ENCODE measurements around the gene CUL7. TPM values are rescaled to one million over a fixed set of nuclear protein-coding genes. Genes with fewer than 3 reads are reported as not detected.

Gene CUL7
- total RNA-seq, 1 experiment from 2014 or later = 34.1 TPM

DNA sequence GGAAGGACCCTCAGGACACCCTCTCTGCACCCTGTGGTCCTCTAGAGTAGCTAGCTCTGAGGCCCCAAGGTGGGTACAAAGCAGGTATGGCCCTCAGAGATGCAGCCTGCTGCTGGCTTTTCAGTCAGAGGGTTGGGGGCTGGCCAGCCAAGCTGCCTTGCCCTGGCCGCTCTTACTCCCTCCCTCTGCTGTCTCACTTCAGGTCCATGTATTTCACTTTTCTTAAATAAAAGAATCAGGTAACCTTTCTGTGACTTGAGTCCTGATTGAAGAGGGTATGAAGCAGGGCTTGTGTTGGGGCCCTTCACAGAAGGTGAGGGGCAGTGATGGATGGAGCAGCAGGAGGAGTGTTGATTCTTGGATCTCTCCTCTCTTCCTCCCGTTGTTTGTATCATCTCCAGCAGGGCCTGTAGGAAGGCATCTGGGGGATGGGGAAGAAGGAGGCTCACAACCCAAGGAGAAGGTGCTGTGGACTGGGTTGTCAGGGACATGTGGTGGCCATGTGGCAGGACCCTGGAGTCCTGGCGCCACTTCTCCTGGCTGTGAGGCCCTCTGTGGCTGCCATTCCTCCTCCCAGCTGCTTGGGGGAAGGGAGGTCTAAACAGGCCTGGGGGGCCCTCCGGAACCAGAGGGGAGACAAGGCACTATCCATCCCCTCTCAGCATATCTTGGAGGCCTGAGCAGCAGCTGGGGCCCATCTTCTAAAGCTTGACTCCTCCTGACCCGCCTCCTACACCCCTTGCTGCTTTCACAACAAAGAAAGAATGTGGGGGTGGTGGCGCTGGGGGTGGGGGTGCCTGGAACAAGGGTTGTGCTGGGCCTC lies 21.4 kb upstream of the CUL7 start:
- Histone ChIP-seq H3K4me2 (ENCODE audit: low read length) (peak overlapping the region; percentile 82), H3K9me3 (ENCODE audit: control insufficient read depth in 1 of 2, insufficient read depth in 1 of 2, low read depth in 1 of 2, low read length in 2 of 2) (no peaks in the 10 kb centered on the region), H3K79me2 (ENCODE audit: insufficient read depth, low read length) (peaks cover 36% of the 10 kb centered on the region), H3K4me3 (replicated peaks in 1 of 2; ENCODE audit: low read depth in 1 of 2, low read length in 2 of 2) (no peak overlapping the region; a peak in 1 of 4 replicates), H3K27ac (ENCODE audit: low read depth, low read length) (peak overlapping the region; percentile 45; the same call in 1 of the 2 replicates), H3K27me3 (ENCODE audit: insufficient read depth, low read length) (no peaks in the 10 kb centered on the region), H3K9ac (ENCODE audit: low read length) (no peak overlapping the region), H3K9me2 (ENCODE audit: insufficient read depth) (no peaks in the 10 kb centered on the region), H3K4me1 (ENCODE audit: control insufficient read depth in 1 of 2, insufficient read depth in 2 of 2, low read length in 2 of 2) (peaks cover 17 to 28% of the 10 kb centered on the region in 2 experiments), H4K20me1 (ENCODE audit: insufficient read depth) (no peaks in the 10 kb centered on the region), H2AFZ (ENCODE audit: low read depth, low read length, poor library complexity, severe bottlenecking) (no peak overlapping the region), H3K36me3 (ENCODE audit: control insufficient read depth in 1 of 2, insufficient read depth in 2 of 2, low read length in 2 of 2) (no peaks in the 10 kb centered on the region)
- DNase-seq (ENCODE audit: low read depth, low spot score) (no peak), ATAC-seq (no peak)
- intact Hi-C loops (cut with micrococcal nuclease) = loop anchor here (5.0 kb wide), 1 partner anchor 47 kb away; no protein-coding TSS in a partner anchor
- RAD21 ChIA-PET (ENCODE audit: low non-redundant PET in 1 of 2, low total read pairs in 2 of 2, uncharacterized antibody in 2 of 2, unreplicated experiment in 2 of 2) = no interaction called here
- POLR2A ChIA-PET = interaction anchor here (1.1 kb wide), 1 partner anchor 12 kb away, joined by 3 read pairs; no protein-coding TSS in a partner anchor
- no TSS peak for BruUV-seq (replicated peaks)
- CTCF ChIA-PET = interaction anchor here (3.0 kb wide), 1 partner anchor 69 kb away, joined by 10 read pairs; no protein-coding TSS in a partner anchor
- no peak for TF ChIP-seq RAD21 (IDR thresholded peaks at IDR 0.05; ENCODE audit: low read depth)
- TF ChIP-seq, protein P1, sequence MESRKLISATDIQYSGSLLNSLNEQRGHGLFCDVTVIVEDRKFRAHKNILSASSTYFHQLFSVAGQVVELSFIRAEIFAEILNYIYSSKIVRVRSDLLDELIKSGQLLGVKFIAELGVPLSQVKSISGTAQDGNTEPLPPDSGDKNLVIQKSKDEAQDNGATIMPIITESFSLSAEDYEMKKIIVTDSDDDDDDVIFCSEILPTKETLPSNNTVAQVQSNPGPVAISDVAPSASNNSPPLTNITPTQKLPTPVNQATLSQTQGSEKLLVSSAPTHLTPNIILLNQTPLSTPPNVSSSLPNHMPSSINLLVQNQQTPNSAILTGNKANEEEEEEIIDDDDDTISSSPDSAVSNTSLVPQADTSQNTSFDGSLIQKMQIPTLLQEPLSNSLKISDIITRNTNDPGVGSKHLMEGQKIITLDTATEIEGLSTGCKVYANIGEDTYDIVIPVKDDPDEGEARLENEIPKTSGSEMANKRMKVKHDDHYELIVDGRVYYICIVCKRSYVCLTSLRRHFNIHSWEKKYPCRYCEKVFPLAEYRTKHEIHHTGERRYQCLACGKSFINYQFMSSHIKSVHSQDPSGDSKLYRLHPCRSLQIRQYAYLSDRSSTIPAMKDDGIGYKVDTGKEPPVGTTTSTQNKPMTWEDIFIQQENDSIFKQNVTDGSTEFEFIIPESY (IDR thresholded peaks at IDR 0.05; ENCODE audit: extremely low read depth, insufficient replicate concordance, low read length) = no peak

DNA sequence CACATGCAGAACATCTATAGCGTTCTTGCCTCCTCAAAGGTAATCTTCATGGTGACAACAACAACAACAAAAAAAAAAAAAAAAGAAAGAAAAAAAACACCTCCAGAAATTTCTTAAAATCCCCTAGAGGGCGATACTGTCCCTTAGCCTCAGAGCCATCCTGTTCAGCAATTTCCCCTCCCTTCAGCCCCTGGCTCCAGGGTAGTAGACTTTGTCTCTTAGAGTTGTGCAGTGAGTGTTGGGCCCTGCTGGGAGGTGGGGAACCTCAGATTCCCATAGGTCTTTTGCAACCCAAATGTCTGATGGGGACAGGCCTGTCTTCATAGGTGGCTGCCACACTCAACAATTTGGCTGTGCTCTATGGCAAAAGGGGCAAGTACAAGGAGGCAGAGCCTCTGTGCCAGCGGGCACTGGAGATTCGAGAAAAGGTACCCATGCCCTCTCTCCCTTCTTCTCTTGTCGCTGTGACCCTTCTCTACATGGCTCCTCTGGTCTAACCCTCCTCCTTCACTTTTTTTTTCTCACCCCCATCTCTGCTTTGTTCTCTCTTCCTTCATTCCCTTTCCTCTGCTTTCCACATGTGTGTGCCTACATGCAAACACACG lies 16.5 kb upstream of the CUL7 start:
- Histone ChIP-seq H3K4me3 (replicated peaks in 1 of 2; ENCODE audit: low read depth in 1 of 2, low read length in 2 of 2) (no peak overlapping the region), H3K9me2 (ENCODE audit: insufficient read depth) (no peaks in the 10 kb centered on the region), H3K27me3 (ENCODE audit: insufficient read depth, low read length) (no peaks in the 10 kb centered on the region), H3K9ac (ENCODE audit: low read length) (no peak overlapping the region), H3K4me2 (ENCODE audit: low read length) (no peak overlapping the region), H3K4me1 (ENCODE audit: control insufficient read depth in 1 of 2, insufficient read depth in 2 of 2, low read length in 2 of 2) (peaks cover 3 to 4% of the 10 kb centered on the region in 2 experiments; a peak in 2 of 4 replicates), H3K27ac (ENCODE audit: low read depth, low read length) (no peak overlapping the region), H3K36me3 (ENCODE audit: control insufficient read depth in 1 of 2, insufficient read depth in 2 of 2, low read length in 2 of 2) (no peaks in the 10 kb centered on the region), H3K79me2 (ENCODE audit: insufficient read depth, low read length) (no peaks in the 10 kb centered on the region), H3K9me3 (ENCODE audit: control insufficient read depth in 1 of 2, insufficient read depth in 1 of 2, low read depth in 1 of 2, low read length in 2 of 2) (no peaks in the 10 kb centered on the region), H4K20me1 (ENCODE audit: insufficient read depth) (no peaks in the 10 kb centered on the region), H2AFZ (ENCODE audit: low read depth, low read length, poor library complexity, severe bottlenecking) (no peak overlapping the region)
- ChIA-PET RAD21 (ENCODE audit: low non-redundant PET in 1 of 2, low total read pairs in 2 of 2, uncharacterized antibody in 2 of 2, unreplicated experiment in 2 of 2) (no interaction called here), POLR2A (no interaction called here), CTCF (no interaction called here)
- ATAC-seq (peak; percentile 89), DNase-seq (ENCODE audit: low read depth, low spot score) (peak; percentile 49)
- intact Hi-C loops (cut with micrococcal nuclease) = loop anchor here (1.0 kb wide), 1 partner anchor 73 kb away; no protein-coding TSS in a partner anchor
- no TSS peak for BruUV-seq (replicated peaks)
- TF ChIP-seq, protein P2, sequence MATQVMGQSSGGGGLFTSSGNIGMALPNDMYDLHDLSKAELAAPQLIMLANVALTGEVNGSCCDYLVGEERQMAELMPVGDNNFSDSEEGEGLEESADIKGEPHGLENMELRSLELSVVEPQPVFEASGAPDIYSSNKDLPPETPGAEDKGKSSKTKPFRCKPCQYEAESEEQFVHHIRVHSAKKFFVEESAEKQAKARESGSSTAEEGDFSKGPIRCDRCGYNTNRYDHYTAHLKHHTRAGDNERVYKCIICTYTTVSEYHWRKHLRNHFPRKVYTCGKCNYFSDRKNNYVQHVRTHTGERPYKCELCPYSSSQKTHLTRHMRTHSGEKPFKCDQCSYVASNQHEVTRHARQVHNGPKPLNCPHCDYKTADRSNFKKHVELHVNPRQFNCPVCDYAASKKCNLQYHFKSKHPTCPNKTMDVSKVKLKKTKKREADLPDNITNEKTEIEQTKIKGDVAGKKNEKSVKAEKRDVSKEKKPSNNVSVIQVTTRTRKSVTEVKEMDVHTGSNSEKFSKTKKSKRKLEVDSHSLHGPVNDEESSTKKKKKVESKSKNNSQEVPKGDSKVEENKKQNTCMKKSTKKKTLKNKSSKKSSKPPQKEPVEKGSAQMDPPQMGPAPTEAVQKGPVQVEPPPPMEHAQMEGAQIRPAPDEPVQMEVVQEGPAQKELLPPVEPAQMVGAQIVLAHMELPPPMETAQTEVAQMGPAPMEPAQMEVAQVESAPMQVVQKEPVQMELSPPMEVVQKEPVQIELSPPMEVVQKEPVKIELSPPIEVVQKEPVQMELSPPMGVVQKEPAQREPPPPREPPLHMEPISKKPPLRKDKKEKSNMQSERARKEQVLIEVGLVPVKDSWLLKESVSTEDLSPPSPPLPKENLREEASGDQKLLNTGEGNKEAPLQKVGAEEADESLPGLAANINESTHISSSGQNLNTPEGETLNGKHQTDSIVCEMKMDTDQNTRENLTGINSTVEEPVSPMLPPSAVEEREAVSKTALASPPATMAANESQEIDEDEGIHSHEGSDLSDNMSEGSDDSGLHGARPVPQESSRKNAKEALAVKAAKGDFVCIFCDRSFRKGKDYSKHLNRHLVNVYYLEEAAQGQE (IDR thresholded peaks at IDR 0.05; ENCODE audit: low read depth) = no peak
- TF ChIP-seq CEBPB (IDR thresholded peaks at IDR 0.05; ENCODE audit: low read depth) (no peak), RAD21 (IDR thresholded peaks at IDR 0.05; ENCODE audit: low read depth) (peak; percentile 79), POLR2AphosphoS5 (IDR thresholded peaks at IDR 0.05; ENCODE audit: low read depth, low read length) (no peak), FOSL1 (IDR thresholded peaks at IDR 0.05; ENCODE audit: low read depth) (no peak)
- TF ChIP-seq, protein P3, sequence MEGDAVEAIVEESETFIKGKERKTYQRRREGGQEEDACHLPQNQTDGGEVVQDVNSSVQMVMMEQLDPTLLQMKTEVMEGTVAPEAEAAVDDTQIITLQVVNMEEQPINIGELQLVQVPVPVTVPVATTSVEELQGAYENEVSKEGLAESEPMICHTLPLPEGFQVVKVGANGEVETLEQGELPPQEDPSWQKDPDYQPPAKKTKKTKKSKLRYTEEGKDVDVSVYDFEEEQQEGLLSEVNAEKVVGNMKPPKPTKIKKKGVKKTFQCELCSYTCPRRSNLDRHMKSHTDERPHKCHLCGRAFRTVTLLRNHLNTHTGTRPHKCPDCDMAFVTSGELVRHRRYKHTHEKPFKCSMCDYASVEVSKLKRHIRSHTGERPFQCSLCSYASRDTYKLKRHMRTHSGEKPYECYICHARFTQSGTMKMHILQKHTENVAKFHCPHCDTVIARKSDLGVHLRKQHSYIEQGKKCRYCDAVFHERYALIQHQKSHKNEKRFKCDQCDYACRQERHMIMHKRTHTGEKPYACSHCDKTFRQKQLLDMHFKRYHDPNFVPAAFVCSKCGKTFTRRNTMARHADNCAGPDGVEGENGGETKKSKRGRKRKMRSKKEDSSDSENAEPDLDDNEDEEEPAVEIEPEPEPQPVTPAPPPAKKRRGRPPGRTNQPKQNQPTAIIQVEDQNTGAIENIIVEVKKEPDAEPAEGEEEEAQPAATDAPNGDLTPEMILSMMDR (IDR thresholded peaks at IDR 0.05 in 2 of 3, conservative IDR thresholded peaks at IDR 0.05 in 1 of 3; ENCODE audit: borderline replicate concordance in 1 of 3, insufficient read depth in 1 of 3, low read depth in 2 of 3, low read length in 2 of 3) = peak; percentile 57 to 84 (median 74)
- TF ChIP-seq, protein P4, sequence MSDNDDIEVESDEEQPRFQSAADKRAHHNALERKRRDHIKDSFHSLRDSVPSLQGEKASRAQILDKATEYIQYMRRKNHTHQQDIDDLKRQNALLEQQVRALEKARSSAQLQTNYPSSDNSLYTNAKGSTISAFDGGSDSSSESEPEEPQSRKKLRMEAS (IDR thresholded peaks at IDR 0.05) = no peak

All from HCT116 (cell line).